H1 (cell line): ENCODE results near the gene ANKRD60. TPM values are rescaled to one million over a fixed set of nuclear protein-coding genes. Genes with fewer than 3 reads are reported as not detected.

ENCODE experiments used
- CTCF ChIA-PET: fragments of 300-600 bp; sonication (Branson Sonifier 250); formaldehyde crosslinking; loops from one replicate; lab custom pipeline; 2021; ENCODE audit not compliant: partially characterized antibody; lab: Charles Lee
- POLR2A ChIA-PET: fragments of 300-600 bp; sonication (Branson Sonifier 250); formaldehyde crosslinking; loops from one replicate; lab custom pipeline; 2021; ENCODE audit warnings: inconsistent platforms; ENCODE audit not compliant: partially characterized antibody; lab: Charles Lee
- DNase-seq, 2 experiments: peaks; one replicate each; pipeline versions ENCODE4 v3.0.0 to v3.0.0-alpha.2; 2010 to 2022; ENCODE audit warnings: low spot score in 2 of 2, low read depth in 1 of 2, mixed read lengths in 1 of 2
- FAIRE-seq: peaks from 2 replicates; lab custom pipeline; 2011; peaks lifted over from hg19 to GRCh38; lab: Jason Lieb, UNC
- H2AFZ ChIP-seq: 2 replicates; pipeline ENCODE4 v1.8.1; 2012; ENCODE audit warnings: low read length, inconsistent platforms
- H2AK5ac ChIP-seq: 2 replicates; pipeline ENCODE4 v1.6.1; 2013; ENCODE audit warnings: low read depth, low read length
- H2BK120ac ChIP-seq: replicated peaks from 2 replicates; pipeline ENCODE3; 2013; ENCODE audit warnings: low read depth, low read length, inconsistent platforms
- H2BK12ac ChIP-seq: 2 replicates; pipeline ENCODE4 v1.6.1; 2013; ENCODE audit warnings: low read depth, low read length
- H2BK15ac ChIP-seq: 2 replicates; pipeline ENCODE4 v1.6.1; 2013; ENCODE audit warnings: low read length
- H2BK20ac ChIP-seq: 2 replicates; pipeline ENCODE4 v1.6.1; 2013; ENCODE audit warnings: low read length
- H2BK5ac ChIP-seq: 2 replicates; pipeline ENCODE4 v1.6.1; 2013; ENCODE audit warnings: low read depth, low read length
- H3K14ac ChIP-seq: 2 replicates; pipeline ENCODE4 v1.6.1; 2013; ENCODE audit warnings: inconsistent platforms; ENCODE audit not compliant: insufficient read length
- H3K18ac ChIP-seq: 2 replicates; pipeline ENCODE4 v1.6.1; 2013; ENCODE audit warnings: low read length; ENCODE audit errors: extremely low read depth
- H3K23ac ChIP-seq: 2 replicates; pipeline ENCODE4 v1.6.1; 2013; ENCODE audit warnings: inconsistent platforms; ENCODE audit not compliant: insufficient read length
- H3K23me2 ChIP-seq: 2 replicates; pipeline ENCODE4 v1.6.1; 2013; ENCODE audit warnings: low read depth, low read length
- H3K27ac ChIP-seq: 2 replicates; pipeline ENCODE4 v1.6.1; 2011; ENCODE audit warnings: low read depth, low read length, inconsistent platforms
- H3K27me3 ChIP-seq, 4 experiments: replicated peaks in 1 of 4; 1 replicate in 1 of 4; 2 replicates in 3 of 4; pipeline versions ENCODE4 v1.6.1 to v1.8.1; 2011 to 2013; ENCODE audit warnings: low read length in 3 of 4, mild to moderate bottlenecking in 3 of 4, inconsistent platforms in 2 of 4, mixed read lengths in 2 of 4, moderate library complexity in 1 of 4; ENCODE audit not compliant: control insufficient read depth in 3 of 4, insufficient read depth in 3 of 4; ENCODE audit errors: extremely low read depth in 1 of 4
- H3K36me3 ChIP-seq, 4 experiments: 2 replicates each; pipeline versions ENCODE4 v1.6.1 to v1.8.1; 2011 to 2013; ENCODE audit warnings: mild to moderate bottlenecking in 4 of 4, low read length in 3 of 4, moderate library complexity in 2 of 4, control low read depth in 1 of 4, inconsistent platforms in 1 of 4; ENCODE audit not compliant: insufficient read depth in 4 of 4, control insufficient read depth in 2 of 4
- H3K4ac ChIP-seq: replicated peaks from 2 replicates; pipeline ENCODE3; 2013; ENCODE audit warnings: low read length, low read depth, mixed read lengths, inconsistent platforms; ENCODE audit not compliant: insufficient read length
- H3K4me1 ChIP-seq, 4 experiments: replicated peaks in 1 of 4; 1 replicate in 1 of 4; 2 replicates in 3 of 4; pipeline versions ENCODE4 v1.6.1 to v1.8.1; 2011 to 2013; ENCODE audit warnings: low read length in 3 of 4, inconsistent platforms in 2 of 4, mixed read lengths in 1 of 4; ENCODE audit not compliant: insufficient read depth in 4 of 4, control insufficient read depth in 3 of 4
- H3K4me2 ChIP-seq, 2 experiments: 2 replicates each; pipeline versions ENCODE4 v1.6.1 to v1.8.1; 2011 to 2013; ENCODE audit warnings: low read depth in 2 of 2, low read length in 2 of 2, control low read depth in 1 of 2, inconsistent platforms in 1 of 2, mild to moderate bottlenecking in 1 of 2; ENCODE audit not compliant: insufficient read depth in 1 of 2
- H3K4me3 ChIP-seq, 4 experiments: fragments of 200-600, 300-600 bp in 1 of 4; sonication (generic), shearing (Covaris generic), sonication (Bioruptor Twin) in 1 of 4; 2 replicates each; pipeline versions ENCODE4 v1.5.1 to v1.8.1; 2011 to 2016; ENCODE audit warnings: low read length in 4 of 4, low read depth in 3 of 4, control low read depth in 2 of 4, inconsistent platforms in 2 of 4, mild to moderate bottlenecking in 2 of 4, mixed read lengths in 1 of 4, moderate library complexity in 1 of 4; ENCODE audit not compliant: insufficient read depth in 2 of 4; ENCODE audit errors: extremely low read depth in 1 of 4
- H3K56ac ChIP-seq: replicated peaks from 2 replicates; pipeline ENCODE3; 2013; ENCODE audit warnings: low read depth, mild to moderate bottlenecking, mixed read lengths, low read length, inconsistent platforms; ENCODE audit not compliant: insufficient read length
- H3K79me1 ChIP-seq: 2 replicates; pipeline ENCODE4 v1.6.1; 2013; ENCODE audit warnings: low read depth, low read length, control low read depth
- H3K79me2 ChIP-seq, 2 experiments: 2 replicates each; pipeline versions ENCODE4 v1.6.1 to v1.8.1; 2012 to 2013; ENCODE audit warnings: low read length in 2 of 2, mild to moderate bottlenecking in 2 of 2, inconsistent platforms in 1 of 2; ENCODE audit not compliant: insufficient read depth in 2 of 2, control insufficient read depth in 1 of 2
- H3K9ac ChIP-seq, 4 experiments: replicated peaks in 1 of 4; 1 replicate in 1 of 4; 2 replicates in 3 of 4; pipeline versions ENCODE4 v1.6.1 to v1.8.1; 2011 to 2013; ENCODE audit warnings: low read depth in 3 of 4, low read length in 3 of 4, control low read depth in 2 of 4, mild to moderate bottlenecking in 2 of 4, moderate library complexity in 2 of 4, inconsistent platforms in 1 of 4; ENCODE audit errors: extremely low read depth in 1 of 4
- H3K9me3 ChIP-seq, 2 experiments: 2 replicates each; pipeline versions ENCODE4 v1.6.1 to v1.8.1; 2012 to 2013; ENCODE audit warnings: mild to moderate bottlenecking in 2 of 2, moderate library complexity in 2 of 2, control low read depth in 1 of 2, inconsistent platforms in 1 of 2, low read depth in 1 of 2, low read length in 1 of 2, mixed read lengths in 1 of 2; ENCODE audit not compliant: insufficient read depth in 2 of 2
- H4K20me1 ChIP-seq, 2 experiments: replicated peaks in 1 of 2; 2 replicates each; pipeline versions ENCODE3 to v1.8.1; 2011 to 2013; ENCODE audit warnings: inconsistent platforms in 2 of 2, low read length in 2 of 2, mild to moderate bottlenecking in 1 of 2; ENCODE audit not compliant: insufficient read depth in 2 of 2, control insufficient read depth in 1 of 2
- H4K5ac ChIP-seq: 2 replicates; pipeline ENCODE4 v1.6.1; 2013; ENCODE audit warnings: low read length, low read depth, mixed read lengths, inconsistent platforms; ENCODE audit not compliant: insufficient read length
- H4K8ac ChIP-seq: 2 replicates; pipeline ENCODE4 v1.8.0; 2013; ENCODE audit warnings: mild to moderate bottlenecking, moderate library complexity, low read length, inconsistent platforms; ENCODE audit not compliant: insufficient read depth; ENCODE audit errors: extremely low read depth
- H4K91ac ChIP-seq: replicated peaks from 2 replicates; pipeline ENCODE3; 2013; ENCODE audit warnings: low read length, mixed read lengths, inconsistent platforms; ENCODE audit not compliant: insufficient read length
- WGBS, 2 experiments: shearing (Covaris generic) in 1 of 2; methylation state at CpG; one replicate each; pipeline versions ENCODE4 v1.1.6 to v1.1.7; 2013 to 2015; ENCODE audit warnings: low lambda C conversion rate in 2 of 2, mixed read lengths in 2 of 2, inconsistent platforms in 1 of 2, low coverage in 1 of 2, missing lambda C conversion rate in 1 of 2; ENCODE audit not compliant: insufficient replicate concordance in 2 of 2, insufficient coverage in 1 of 2, insufficient read length in 1 of 2; ENCODE audit errors: extremely low coverage in 1 of 2, missing lambda C conversion rate in 1 of 2; 5-methylcytosine and 5-hydroxymethylcytosine counted together
- polyA plus RNA-seq, 7 experiments: library from polyadenylated mRNA; depleted of rRNA in 3 of 7; stranded (reverse) in 5 of 7; unstranded in 2 of 7; fragments of >200 nt in 5 of 7; fragments of 200-250 nt in 2 of 7; gene quantifications; 1 replicate in 5 of 7; 2 replicates in 1 of 7; 4 replicates in 1 of 7; pipeline versions ENCODE4 v1.2.1 to v1.2.3, GENCODE V29; 2011 to 2013; ENCODE audit warnings: missing spikeins in 2 of 7, mixed read lengths in 2 of 7
- total RNA-seq: library from RNA; stranded (reverse); fragmentation: NEBNext Ultra II Directional; extraction: Animal tissue kit (Norgen Biotek cat#: 25700); gene quantifications from 2 replicates; pipeline ENCODE4 v1.2.1, GENCODE V29; 2021

The ANKRD60 gene
- total and polyA plus RNA-seq, 2 of the 8 experiments (the other 6 are each of a cell fraction or from before 2014, with no cell fraction given) = not detected

- no peak overlapping the region for H4K5ac ChIP-seq
- H2AK5ac ChIP-seq = no peak overlapping the region
- H2BK12ac ChIP-seq = peak overlapping the region; percentile 52; the same call in 1 of the 2 replicates
- no peaks in the 10 kb centered on the region for H3K36me3 ChIP-seq
- H4K91ac ChIP-seq = no peak overlapping the region
- H3K56ac ChIP-seq = no peak overlapping the region
- 0 out of 2 replicates have a peak overlapping the region, but pooled peaks have one; percentile 72 for H2BK15ac ChIP-seq
- H3K9me3 ChIP-seq = peaks cover 0 to 3% of the 10 kb centered on the region in 2 experiments; a peak in 1 of 4 replicates
- H3K4ac ChIP-seq = no peak overlapping the region
- H3K79me2 ChIP-seq = no peaks in the 10 kb centered on the region
- WGBS, 2 experiments = 69% methylated on average over 9 of the region's 9 CpGs; no CpG with 5 or more reads in 1 of the 2 experiments
- peaks cover 0 to 8% (median 4%) of the 10 kb centered on the region in 4 experiments; a peak in 3 of 7 replicates for H3K4me1 ChIP-seq
- no peaks in the 10 kb centered on the region for H3K79me1 ChIP-seq
- peak overlapping the region; percentile 31 to 93 for H3K4me2 ChIP-seq
- peaks cover 2 to 19% (median 14%) of the 10 kb centered on the region in 4 experiments; a peak in 6 of 7 replicates for H3K27me3 ChIP-seq
- no peak overlapping the region for H3K23ac ChIP-seq
- peak overlapping the region; percentile 83; the same call in 1 of the 2 replicates for H2AFZ ChIP-seq
- peak overlapping the region; percentile 79; the same call in 1 of the 2 replicates for H3K18ac ChIP-seq
- no peak overlapping the region for H2BK120ac ChIP-seq
- no peak overlapping the region for H2BK5ac ChIP-seq
- H2BK20ac ChIP-seq = no peak overlapping the region
- H3K27ac ChIP-seq = no peak overlapping the region
- ChIA-PET POLR2A (interaction anchor here (0.6 kb wide), 1 partner anchor 196 kb away, joined by 5 read pairs; no protein-coding TSS in a partner anchor), CTCF (interaction anchor here (1.0 to 2.0 kb wide), 5 partner anchors 12 to 611 kb away, joined by 3 to 12 read pairs (median 3); no protein-coding TSS in a partner anchor)
- no peak overlapping the region for H4K8ac ChIP-seq
- H3K23me2 ChIP-seq = 0 out of 2 replicates have a peak, but pooled peaks cover 2% of the 10 kb centered on the region
- H3K4me3 ChIP-seq = peak overlapping the region in 2 of 4 experiments; percentile 12 to 54; a peak in 4 of 8 replicates
- no peak overlapping the region for H3K14ac ChIP-seq
- H4K20me1 ChIP-seq = no peaks in the 10 kb centered on the region
- DNase-seq (no peak), FAIRE-seq (no peak)
- no peak overlapping the region for H3K9ac ChIP-seq
Observed at GRCh38 chr20:58179083-58179431, 49.4 kb downstream of the ANKRD60 start.
